ENCODE results near the gene PRSS2.

PRSS2 gene

GRCh38 chr7:142770661-142771352 lies at the start of gene PRSS2:
TSS of gene PRSS2 (plus strand) at chr7:142770970. CDS start at chr7:142770983, 13 bp downstream.
- no peak for TF ChIP-seq CTCF (IDR thresholded peaks at IDR 0.05; ENCODE audit: low read depth, low read length, missing control alignments)
- DNase-seq: no peak
- Histone ChIP-seq H3K36me3 (replicated peaks) (no peaks in the 10 kb centered on the region), H3K27ac (no peak within 1 kb of the TSS), H3K4me3 (ENCODE audit: low read depth, low read length) (no peak within 1 kb of the TSS), H3K27me3 (replicated peaks) (peaks cover 2% of the 10 kb centered on the region)
- in situ Hi-C loops (cut with HindIII; ENCODE audit: low pct_ligation_motif_present, low sequenced_read_pairs): no loop called here

GRCh38 chr7:142720986-142721385 lies 49.8 kb upstream of the PRSS2 start:
- DNase-seq: no peak
- Histone ChIP-seq H3K4me3 (ENCODE audit: low read depth, low read length) (no peak overlapping the region), H3K27me3 (replicated peaks) (no peaks in the 10 kb centered on the region), H3K27ac (no peak overlapping the region), H3K36me3 (replicated peaks) (no peaks in the 10 kb centered on the region)
- in situ Hi-C loops (cut with HindIII; ENCODE audit: low pct_ligation_motif_present, low sequenced_read_pairs): no loop called here
- TF ChIP-seq CTCF (IDR thresholded peaks at IDR 0.05; ENCODE audit: low read depth, low read length, missing control alignments): no peak

- in situ Hi-C loops (cut with HindIII; ENCODE audit: low pct_ligation_motif_present, low sequenced_read_pairs): no loop called here
- DNase-seq: no peak
- Histone ChIP-seq H3K4me3 (ENCODE audit: low read depth, low read length) (no peak overlapping the region), H3K36me3 (replicated peaks) (no peaks in the 10 kb centered on the region), H3K27ac (no peak overlapping the region), H3K27me3 (replicated peaks) (no peaks in the 10 kb centered on the region)
- no peak for TF ChIP-seq CTCF (IDR thresholded peaks at IDR 0.05; ENCODE audit: low read depth, low read length, missing control alignments)
Observed at GRCh38 chr7:142722248-142722794, 48.4 kb upstream of the PRSS2 start.

- in situ Hi-C loops (cut with HindIII; ENCODE audit: low pct_ligation_motif_present, low sequenced_read_pairs): no loop called here
- Histone ChIP-seq H3K4me3 (ENCODE audit: low read depth, low read length) (no peak overlapping the region), H3K27me3 (replicated peaks) (peaks cover 4% of the 10 kb centered on the region), H3K27ac (no peak overlapping the region), H3K36me3 (replicated peaks) (no peaks in the 10 kb centered on the region)
- no peak for DNase-seq
- no peak for TF ChIP-seq CTCF (IDR thresholded peaks at IDR 0.05; ENCODE audit: low read depth, low read length, missing control alignments)
Observed at GRCh38 chr7:142733271-142733670, 37.5 kb upstream of the PRSS2 start.

- peaks cover 4% of the 10 kb centered on the region for H3K27me3 ChIP-seq (replicated peaks)
- no peak overlapping the region for H3K4me3 ChIP-seq (ENCODE audit: low read depth, low read length)
- TF ChIP-seq CTCF (IDR thresholded peaks at IDR 0.05; ENCODE audit: low read depth, low read length, missing control alignments): peak; percentile 33
- no peak overlapping the region for H3K27ac ChIP-seq
- in situ Hi-C loops (cut with HindIII; ENCODE audit: low pct_ligation_motif_present, low sequenced_read_pairs): no loop called here
- no peak for DNase-seq
- H3K36me3 ChIP-seq (replicated peaks): no peaks in the 10 kb centered on the region
Observed at GRCh38 chr7:142739923-142740492, 30.8 kb upstream of the PRSS2 start.

Data from brain microvascular endothelial cell (primary cell).